Activated gamma-delta T cell (primary cell): Measurements from ENCODE around the gene CACNB3.

Source experiments
- DNase-seq: peaks from one replicate; lab custom pipeline; 2025; lab: John Stamatoyannopoulos, UW

Gene CACNB3

DNA sequence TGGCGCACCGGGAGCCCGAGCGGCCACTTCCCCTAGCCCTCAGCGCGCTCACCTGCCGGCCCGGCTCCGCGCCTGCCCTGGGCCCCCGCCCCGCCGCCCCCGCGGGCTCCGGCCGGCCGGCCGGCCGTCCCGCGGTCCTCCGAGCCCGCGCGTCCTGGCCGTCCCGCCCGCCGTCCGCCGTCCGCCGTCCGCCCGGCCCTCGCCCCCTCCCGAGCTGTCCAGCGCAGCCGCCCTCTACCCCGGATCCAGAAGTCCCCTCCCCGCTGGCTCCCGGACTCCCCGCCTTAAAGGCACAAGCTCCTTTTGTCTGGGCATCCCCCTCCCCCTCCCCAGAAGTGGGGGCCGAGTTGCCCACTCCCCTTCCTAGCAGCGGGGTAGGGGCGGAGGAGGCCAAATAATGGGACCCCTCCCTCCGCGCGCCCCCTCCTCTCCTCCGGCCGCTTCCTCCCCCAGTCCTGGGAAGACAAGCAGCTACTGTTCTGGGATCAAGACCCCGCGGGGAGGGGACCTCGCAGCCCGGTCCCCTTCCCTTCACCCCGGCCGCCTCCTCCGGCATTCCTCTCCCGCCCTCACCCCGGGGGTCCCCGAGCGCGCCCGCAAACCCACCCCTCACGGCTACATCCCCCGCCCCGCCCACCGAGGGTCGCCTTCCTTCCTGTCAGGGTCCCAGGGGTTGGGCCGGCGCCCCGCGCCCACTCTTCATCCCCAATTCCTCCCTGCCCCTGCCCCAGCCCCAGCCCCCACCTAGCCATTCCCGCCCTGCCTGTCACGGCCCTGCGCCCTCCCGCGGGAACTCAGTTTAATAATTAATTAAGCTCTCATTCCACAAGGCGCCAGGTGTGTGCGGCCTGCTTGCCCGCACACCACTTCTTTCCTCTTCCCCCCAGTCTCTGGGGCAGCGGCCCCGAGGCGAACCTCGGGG, 29.2 kb upstream of the CACNB3 start, which contains the start of gene ADCY6:
Gene ADCY6 (minus strand): TSS at position 236 of the 922 bp plus-strand sequence. CDS start 5,655 bp downstream, outside the sequence.
- no peak for DNase-seq

DNA sequence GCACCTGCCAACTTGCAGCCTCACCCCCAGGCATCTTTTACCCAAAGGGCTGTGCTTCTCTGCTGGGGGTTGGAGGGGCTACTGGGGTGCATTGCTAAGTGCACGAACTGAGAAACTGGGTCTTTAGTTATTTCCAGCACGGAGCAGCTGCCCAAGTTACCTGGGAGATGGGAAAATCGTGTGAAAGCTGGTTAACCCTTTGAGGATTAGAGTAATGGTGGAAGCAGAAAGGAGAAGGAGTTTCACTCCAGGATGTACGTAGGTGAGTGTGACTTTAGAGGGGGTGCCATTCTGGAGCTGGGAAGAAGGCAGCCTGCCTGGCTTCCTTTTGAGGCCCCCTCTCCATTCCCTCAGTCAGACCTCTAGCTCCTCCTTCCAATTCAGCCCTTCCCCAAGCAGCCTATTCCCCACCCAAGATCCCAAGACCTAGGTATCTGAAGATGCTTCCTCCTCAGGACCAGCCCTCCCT, 28.4 kb upstream of the CACNB3 start:
- no peak for DNase-seq

DNA sequence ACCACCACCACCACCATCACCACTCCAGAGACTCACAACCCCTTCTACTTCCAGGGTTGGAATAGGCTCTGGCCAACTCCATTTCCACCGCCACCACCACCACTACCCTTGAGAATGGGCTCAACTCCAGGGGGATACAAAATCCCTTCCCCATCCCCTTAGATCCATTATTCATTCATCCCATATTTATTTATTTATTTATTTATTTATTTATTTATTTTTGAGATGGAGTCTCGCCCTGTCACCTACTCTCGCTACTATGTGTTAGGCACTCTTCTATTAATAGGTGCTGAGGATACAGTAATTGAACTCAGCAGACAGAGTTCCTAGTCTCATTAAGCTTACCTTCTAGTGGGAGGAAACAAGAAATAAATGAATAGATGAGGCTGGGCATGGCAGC, 24.6 kb upstream of the CACNB3 start:
- DNase-seq, result no peak

DNA sequence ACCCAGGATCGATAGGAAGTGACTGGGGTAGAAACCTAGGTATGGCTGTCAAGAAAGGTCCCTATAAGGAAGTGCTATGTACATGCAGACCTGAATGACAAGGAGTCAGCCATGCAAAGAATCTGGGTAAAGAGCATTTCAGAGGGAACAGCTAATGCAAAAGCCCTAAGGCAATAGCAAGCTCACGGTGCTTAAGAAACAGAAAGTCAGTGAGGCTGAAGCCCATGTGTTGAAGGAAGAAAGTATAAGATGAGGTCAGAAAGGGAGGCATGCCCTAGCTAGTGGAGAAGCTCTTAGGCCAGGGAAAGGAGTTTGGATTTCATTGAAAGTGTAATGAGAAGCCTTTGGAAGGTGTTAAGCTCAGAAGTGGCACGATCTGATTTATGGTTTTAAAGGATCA, 23.4 kb upstream of the CACNB3 start:
- DNase-seq, result no peak

DNA sequence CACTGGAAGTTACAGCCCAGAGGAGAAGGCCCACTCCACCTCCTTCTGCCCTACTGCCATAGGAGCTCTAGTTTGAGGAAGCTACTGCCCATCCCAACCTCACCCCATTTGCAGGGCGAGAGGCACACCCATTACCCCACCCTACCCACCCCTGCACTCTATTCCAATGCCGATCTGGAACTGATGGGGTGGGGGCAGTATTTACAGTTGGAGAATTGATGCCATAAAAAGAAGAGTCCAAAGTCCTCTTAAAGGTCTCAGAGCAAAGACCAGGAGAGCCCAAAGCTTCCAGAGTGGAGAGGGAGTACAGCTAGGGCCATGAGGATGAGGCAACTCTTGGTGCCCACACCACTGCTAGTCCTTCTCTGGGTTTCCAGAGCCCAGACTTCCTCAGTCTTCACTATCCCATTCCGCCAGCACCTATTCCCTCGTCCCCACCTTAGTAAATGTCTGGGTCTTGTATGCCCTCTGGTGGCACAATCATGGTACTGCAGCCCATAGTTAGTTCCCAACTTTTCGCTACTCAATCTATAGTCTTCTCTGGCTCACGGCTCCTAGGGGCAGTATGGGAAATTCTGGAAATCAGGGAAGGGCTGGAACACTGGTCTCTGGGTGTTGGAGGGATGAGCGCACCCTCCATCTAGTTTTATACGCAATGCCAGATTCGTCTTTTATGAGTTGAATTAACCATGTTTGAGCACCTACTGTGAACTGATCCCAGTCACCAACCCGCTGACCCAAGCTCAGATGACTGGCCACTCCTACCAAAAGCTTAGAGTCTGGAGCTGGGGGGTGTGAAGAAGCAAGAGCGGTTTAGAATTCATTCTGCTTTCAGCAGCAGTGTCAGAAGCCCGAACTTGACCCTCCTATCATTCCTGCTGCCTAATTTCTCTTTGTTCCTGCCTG, 22.5 kb upstream of the CACNB3 start:
- no peak for DNase-seq

DNA sequence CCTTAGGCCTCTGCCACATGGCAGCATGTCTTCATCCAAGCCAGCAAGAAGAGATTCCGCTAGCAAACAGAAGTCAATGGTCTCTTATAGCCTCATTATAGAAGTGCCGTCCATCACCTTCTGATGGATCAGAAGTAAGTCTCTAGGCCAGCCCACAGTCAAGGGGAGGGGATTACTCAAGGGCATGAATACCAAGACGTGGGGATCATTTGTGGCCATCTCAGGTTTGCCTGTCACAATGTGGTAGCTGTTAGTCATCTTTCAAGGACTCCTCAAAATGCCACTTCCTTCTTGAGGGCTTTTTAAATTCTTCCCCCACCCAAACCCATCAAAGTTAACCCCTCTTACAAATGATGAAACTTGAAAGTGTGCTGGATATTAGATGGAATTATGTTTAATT, 21.3 kb upstream of the CACNB3 start:
- DNase-seq, result no peak

DNA sequence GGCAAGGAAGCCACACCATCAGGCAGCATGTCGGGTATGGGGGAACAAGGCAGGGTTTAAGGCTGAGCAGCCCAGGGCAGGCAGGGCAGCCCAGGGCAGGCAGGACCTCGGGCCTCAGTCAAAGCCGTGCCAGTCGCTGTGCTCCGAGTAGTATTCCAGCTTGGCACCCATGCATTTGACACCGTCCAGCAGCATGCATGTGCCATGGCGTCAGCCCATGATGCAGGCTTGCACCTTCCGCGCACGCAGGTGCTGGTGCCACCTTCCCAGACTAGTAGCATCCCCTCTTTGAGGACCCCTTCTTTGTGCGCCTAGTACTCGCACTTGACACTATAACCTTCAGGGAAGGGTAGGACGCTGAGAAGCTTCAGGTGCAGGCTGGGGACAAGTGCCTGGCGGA, 17.8 kb upstream of the CACNB3 start:
- DNase-seq, result no peak

DNA sequence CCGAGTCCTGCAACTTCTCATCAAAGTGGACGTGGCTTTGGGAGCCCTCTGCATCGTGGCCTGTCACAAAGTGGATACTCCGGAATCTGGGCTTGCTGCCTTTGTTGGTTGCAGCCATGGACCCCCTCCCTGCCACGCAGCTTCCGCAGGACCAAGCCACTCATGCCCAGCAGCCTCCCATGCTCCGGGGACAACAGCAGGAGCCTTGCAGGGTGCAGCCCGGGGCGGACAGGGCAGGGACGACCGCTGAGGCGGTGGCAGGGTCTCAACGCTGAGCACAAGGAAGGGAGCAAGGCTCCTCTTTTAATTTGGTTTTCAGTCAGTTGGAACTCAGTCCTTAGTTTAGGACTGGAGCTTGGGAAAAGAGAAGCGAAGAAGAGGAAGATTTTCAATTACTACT, 17.3 kb upstream of the CACNB3 start:
- DNase-seq, result no peak

DNA sequence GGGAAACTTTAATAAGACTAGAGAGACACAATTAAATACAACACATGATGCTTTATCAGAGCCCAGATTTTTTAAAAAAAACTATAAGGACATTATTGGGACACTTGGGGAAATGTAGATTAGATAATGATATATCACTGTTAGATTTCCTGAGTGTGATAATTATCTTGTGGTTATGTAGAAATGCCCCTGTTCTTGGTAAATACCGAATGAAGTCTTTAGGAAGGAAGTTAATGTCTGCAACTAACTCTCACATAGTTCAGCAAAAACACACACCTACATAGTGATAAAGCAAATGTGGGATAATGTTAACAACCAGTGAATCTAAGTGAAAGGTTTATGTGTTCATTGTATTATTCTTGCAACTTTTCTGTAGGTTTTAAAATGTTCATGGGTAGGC, 14.6 kb upstream of the CACNB3 start:
- no peak for DNase-seq

DNA sequence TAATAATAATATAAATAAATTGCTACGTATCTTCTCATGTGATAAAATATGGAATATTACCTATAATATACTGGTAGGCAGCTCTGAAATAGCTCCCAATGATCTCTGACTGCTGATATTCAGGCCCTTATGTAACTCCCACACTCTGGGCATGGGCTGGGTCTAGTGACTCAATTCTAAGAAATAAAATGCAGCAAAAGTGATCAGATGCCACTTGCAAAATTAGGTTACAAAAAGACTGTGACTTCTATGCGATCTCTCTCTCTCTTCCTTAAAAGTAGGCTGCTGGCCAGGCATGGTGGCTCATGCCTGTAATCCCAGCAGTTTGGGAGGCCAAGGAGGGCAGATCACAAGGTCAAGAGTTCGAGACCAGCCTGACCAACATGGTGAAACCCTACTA, 10.3 kb upstream of the CACNB3 start:
- DNase-seq, result no peak

DNA sequence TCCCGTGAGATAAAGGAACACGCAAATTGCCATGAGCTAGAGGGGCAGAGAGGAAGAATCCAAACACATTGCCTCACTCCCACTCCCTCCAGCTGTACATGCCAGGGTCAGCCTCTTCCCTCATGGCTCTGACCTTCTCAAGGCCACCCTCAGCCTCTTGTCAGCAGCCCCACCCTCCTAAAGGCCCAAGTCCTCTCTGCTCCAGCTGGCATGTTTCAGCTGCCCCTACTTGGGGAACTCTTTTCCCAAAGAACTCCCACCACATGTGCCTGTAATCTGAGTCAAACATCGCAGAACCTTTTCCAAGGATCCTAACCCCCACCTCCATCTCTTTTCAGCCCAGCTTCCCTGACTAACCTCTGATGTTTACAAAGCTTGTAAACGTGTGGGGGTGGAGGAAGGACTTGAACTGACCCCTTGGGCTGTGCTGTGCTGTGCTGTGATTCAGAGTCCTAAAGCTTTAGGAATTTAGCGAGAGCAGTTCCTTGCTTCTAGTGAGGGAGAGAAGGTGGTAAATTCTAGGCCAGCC, 7.3 kb upstream of the CACNB3 start:
- DNase-seq, result no peak

DNA sequence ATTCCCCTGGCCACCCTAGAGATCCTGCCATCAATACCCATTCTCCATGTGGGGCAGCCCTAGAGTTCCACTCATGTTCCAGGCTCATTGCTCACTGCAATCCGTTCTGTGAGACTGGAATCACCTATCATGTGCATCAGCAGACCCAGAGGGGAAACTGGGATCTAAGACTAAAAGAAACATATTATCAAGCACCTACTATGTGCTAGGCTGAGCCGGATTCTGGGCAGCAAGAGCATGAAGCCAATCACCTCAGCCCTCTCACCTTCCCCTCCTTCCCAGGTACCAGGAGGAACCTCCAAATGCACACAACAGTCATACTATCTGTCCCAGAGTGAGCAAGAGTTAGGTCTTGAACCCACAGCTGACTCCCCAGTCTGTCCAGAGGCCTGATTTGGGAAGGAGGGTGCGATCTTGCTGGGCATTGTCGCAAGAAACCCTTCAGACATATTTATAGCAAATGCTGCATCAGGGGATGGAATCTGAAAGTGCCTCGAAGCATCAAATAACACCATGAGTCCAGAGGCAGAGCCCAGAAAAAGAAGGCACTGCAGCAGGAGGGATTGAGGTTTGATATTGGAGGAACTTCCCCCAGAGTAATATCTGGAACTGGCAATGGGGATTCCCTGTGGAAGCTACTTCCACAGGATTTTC, 6.7 kb upstream of the CACNB3 start:
- no peak for DNase-seq

DNA sequence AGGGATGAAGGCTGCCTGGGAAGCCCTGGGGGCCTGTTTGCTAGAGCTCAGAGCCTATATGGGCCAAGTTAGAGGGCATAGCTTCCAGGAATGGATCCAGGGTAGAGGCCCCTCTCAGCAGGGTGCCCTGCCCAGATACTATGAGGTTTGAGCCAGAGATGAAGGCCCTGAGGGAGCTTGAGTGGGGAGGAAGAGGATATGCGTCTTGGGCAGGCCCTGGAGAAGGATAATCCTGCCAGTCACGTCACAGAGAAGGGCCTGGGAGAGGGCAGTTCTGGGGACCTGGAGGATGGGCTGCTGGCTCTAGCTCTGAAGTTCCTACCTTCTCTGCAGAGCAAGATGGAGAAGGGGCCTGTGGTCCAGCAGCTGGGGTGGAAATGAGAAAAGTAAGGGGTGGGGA, 5.9 kb upstream of the CACNB3 start:
- DNase-seq, result no peak

DNA sequence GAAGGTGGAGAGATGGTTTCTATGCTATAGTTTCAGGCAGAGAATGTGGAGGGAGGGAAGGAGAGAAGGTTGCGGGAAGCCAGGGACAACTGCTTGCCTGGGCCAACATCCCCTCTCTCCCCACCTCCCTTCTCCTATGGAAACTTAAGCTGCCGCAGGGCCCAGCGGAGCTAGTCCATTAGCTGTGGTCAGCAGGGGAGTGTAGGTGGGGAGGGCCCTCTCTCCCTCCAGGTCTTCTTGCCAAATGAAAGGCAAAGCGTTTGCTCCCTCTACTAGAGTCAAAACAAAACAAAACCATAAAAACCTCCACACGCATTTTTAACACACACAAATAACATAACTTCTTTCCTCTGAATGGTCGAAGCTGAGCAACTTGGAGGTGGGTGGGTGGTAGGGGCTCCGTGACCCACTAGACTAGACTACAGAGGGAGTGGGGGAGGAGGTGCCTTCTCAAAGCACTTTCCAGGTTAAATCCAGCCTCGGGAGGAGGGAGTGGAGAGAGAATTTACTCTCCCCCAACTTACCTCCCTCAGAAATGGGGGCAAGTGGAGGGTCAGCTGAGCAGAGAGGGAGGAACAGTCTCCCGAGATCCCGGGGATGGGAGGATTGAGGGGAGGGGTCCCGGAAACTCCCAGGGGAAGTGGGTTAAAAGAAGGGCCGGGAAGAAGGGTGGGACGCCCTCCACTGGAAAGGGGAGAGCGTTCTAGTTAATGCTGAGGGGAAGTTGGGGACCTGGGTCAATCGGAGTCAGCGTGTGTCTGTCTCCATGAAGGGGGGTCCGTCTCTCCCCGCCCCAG, 4.6 kb upstream of the CACNB3 start:
- no peak for DNase-seq

DNA sequence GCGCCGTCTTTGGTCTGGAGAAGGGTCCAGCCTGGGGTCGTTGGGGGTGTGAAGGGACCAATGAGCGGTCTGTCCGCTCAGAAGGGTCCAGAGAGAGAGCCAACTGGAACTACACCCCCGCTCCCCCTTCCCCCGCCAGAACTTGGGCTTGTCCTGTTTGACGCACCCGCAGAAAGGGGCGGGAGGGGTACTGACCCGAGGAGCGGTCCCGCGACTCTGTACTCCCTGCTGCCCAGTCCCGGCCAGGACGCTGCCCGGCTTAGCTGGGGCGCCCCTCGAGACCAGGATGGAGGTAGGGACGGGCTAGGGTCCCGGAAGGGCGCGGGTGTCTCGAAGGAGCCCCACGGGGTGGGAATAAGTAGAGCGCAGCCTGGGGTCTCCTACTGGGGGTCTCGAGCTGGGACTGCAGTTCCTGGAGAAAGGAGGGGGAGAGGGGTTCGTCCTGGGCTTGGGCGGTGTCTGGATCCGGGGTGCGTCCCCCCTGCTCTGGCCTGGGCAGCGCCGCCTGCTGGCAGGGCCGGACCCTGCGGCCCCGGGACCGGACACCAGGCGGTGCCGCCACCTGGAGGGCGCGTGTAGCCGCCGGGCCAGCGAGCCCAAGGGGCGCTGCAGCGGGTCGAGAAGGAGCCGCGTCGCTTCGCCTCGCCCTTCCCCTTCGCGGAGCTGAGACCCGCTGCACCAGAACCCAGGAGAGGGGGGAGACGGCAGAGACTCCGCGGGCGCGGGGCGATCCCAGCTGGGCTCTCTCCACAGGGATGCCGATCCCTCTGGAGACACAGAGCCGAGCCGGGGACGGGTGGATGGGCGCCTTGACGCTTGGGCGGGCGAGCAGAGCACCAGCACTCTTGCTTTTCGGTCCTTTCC, 3.8 kb upstream of the CACNB3 start:
- DNase-seq, result peak; percentile 59

DNA sequence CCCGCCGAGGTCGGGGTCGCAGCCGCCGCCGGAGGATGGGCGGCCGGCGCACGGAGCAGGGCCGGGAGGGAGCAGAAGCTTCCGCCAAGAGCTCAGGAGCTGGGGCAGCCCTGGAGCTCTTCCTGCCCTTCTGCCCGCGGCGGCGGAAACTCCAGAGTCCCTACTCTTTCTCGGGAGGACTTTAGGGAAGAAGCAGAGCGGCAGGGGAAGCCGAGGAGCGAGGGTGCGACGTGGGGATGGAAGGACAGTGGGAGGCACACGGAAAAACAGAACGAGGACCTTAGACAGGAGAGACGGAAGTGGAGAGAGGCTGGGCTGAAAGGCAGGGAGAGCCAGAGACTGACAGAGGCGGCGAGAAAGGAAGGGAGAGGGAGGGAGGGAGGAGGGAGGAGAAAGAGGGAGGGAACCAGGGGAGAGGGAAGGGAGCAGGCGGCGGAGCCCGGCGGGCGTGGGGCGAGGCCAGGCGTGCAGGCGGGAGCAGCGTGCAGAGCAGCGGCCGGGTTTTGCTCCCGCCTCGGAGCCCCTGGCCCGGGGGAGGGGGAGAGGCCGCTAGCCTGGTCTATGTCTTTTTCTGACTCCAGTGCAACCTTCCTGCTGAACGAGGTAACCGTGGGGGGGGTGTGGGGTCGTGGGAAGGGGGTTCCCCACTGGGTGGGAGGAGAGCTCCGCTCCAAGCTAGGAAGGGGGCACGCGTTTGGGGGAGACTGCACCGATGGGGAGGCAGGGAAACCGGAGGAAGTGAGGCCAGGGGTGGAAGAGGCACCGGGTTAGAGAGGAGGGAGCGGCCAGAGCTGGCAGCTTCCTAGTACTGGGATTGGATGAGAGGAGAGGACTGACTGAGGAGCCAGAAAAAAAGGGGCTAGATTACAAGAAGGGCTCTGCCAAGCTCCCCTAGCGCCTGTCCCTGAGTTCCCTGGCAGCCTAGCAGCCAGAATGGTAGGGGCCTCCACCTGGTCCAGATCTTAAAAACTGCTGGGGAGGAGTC, 2.9 kb upstream of the CACNB3 start:
- DNase-seq, result no peak

DNA sequence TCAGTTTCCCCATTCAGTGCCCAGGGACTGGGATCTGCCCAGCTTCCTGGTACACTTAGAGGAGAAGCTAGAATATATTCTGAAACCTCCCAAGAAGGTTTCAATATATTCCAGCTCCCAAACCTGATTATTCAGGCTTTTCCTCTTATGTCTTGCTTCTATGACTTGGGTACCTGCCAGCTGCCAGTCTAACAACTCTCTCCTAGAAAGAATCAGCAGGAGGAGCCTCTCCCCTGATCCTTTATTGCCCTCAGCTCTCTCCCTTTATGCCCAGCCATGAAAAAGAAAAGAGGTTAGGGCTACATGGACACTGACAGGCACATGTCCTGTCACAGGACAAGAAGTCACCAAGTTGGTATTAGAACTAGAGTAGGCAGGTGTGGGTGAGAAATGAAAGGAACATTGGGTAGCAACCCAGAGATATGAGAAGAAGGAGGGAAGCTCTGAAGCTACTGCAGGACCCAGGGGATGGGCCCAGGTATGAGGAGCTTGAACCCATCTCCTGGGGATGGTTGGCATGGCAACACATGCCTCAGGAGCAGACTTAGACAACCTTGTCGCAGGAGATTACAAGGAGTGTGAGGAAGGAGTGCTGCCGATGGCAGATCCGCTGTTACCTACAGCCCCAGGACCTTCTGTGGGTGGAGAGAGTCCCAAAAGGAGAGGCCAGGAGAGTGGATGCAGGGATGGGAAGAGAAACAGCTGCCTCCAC, 2.0 kb upstream of the CACNB3 start:
- DNase-seq, result no peak
